NCI-H345 (cell line): ENCODE measurements around the gene GRIP1.

Experiments
- DNase-seq: peaks from one replicate; lab custom pipeline; 2025; lab: John Stamatoyannopoulos, UW

The GRIP1 gene, protein sequence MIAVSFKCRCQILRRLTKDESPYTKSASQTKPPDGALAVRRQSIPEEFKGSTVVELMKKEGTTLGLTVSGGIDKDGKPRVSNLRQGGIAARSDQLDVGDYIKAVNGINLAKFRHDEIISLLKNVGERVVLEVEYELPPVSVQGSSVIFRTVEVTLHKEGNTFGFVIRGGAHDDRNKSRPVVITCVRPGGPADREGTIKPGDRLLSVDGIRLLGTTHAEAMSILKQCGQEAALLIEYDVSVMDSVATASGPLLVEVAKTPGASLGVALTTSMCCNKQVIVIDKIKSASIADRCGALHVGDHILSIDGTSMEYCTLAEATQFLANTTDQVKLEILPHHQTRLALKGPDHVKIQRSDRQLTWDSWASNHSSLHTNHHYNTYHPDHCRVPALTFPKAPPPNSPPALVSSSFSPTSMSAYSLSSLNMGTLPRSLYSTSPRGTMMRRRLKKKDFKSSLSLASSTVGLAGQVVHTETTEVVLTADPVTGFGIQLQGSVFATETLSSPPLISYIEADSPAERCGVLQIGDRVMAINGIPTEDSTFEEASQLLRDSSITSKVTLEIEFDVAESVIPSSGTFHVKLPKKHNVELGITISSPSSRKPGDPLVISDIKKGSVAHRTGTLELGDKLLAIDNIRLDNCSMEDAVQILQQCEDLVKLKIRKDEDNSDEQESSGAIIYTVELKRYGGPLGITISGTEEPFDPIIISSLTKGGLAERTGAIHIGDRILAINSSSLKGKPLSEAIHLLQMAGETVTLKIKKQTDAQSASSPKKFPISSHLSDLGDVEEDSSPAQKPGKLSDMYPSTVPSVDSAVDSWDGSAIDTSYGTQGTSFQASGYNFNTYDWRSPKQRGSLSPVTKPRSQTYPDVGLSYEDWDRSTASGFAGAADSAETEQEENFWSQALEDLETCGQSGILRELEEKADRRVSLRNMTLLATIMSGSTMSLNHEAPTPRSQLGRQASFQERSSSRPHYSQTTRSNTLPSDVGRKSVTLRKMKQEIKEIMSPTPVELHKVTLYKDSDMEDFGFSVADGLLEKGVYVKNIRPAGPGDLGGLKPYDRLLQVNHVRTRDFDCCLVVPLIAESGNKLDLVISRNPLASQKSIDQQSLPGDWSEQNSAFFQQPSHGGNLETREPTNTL

DNA sequence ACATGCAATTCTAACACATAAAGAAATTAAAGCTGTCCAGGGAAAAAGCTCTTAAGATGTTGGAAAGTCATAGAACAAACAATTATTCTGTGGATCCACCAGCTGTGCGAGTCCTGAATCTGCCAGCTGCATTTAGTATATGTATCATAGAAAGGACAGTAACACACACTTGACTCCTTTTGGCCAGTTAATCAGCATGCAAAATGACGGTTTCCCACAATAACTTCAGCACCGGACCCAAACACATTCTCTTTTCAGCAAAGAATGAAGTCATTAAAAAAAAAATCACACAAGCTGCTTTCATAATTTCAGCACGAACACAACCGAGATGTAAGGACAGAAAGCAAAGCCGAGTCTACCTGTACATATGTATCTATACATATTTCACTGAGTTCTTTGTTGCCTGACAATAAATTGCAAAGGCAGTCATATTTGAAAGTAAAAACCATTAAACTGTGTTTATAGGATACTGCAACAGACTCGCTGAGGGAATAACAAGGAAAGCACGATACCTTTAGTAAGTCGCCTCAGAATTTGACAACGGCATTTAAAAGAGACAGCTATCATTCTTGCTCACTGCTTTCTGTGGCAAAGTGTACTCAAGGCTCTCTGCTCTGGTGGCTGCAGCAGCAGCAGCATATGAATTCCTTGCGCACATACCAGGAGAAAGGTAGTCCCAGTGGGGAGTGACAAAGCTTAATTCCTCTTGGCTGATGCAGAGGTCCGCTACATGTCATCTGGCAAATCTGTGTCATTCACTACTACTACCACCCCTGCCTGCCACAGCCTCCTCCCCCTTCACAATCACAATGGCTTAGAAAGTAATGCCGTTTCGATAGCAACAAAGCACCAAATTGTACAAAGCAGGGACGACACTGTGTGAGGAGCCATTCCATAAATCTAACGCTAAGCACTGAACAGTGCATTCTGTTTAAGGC, at the start of gene GRIP1:
TSS of gene GRIP1 (minus strand) at position 739 of the 938 bp plus-strand sequence. CDS start at position 567, 172 bp downstream.
- DNase-seq: peak; percentile 72

GRCh38 chr12:66726556-66726955, 47.7 kb upstream of the GRIP1 start:
- DNase-seq: no peak

DNA sequence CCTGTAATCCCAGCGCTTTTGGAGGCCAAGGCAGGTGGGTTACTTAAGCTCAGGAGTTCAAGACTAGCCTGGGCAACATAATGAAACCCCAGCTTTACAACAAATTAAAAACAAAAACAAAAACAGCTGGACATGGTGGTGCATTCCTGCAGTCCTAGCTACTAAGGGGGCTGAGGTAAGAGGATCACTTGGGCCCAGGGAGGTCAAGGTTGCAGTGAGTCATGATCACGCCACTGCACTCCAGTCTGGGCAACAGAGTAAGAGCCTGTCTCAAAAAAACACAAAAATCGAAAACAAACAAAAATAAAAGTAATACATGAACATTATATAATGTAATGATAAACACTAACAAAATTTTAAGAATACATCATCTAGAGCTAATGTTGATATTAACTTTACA, 46.2 kb upstream of the GRIP1 start:
- no peak for DNase-seq

- DNase-seq: no peak
Measured at GRCh38 chr12:66724616-66725015, 45.7 kb upstream of the GRIP1 start.

DNA sequence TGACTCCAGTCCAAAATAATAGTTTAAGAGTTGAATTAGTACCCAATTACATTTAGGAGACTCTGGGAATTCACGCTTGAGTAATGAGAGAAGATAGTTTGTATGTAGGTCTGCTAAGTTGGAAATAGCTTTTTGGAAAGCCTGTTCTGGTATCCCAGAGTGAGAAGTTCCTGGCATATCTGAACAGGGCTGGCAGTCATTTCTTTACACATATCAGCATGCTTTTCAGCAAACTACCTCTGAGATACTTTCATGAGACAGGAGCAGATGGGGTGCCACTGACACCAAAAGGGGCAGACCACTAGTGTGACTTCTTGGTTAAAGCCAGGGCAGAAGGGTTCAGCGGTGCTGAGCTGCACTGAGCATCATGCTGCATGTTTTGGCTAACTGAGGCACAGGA, 45.1 kb upstream of the GRIP1 start:
- DNase-seq: no peak

- no peak for DNase-seq
Measured at GRCh38 chr12:66719862-66720261, 41.0 kb upstream of the GRIP1 start.

DNA sequence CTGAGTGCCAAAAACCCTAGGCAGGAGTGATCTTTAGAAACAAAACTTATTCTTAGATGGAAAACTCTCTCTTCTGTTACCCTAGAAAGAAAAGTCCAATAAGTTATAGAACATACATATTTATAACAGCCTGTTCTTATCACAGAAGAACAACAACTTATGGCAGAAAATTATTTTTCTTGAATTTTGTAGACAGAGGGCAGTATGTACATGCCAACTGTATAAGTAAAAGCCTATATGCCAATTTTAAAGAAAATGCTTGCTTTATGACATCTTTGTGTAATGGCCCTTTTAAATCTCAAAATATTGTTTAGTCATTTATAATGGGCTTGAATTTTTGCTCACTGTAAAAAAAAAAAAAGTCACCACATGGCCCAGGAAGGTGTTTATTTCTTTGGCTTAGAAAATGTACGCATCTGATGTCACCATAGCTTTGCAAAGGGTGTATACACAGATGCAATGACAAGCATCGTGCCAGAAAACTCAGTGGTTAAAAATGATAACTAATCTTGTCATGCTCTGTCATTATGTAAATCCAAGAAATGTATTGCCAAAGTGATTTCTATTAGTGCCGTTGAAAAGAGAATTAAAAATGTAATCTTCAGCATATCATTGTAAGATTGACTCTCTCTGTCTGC, 38.3 kb upstream of the GRIP1 start:
- DNase-seq: peak; percentile 1

DNA sequence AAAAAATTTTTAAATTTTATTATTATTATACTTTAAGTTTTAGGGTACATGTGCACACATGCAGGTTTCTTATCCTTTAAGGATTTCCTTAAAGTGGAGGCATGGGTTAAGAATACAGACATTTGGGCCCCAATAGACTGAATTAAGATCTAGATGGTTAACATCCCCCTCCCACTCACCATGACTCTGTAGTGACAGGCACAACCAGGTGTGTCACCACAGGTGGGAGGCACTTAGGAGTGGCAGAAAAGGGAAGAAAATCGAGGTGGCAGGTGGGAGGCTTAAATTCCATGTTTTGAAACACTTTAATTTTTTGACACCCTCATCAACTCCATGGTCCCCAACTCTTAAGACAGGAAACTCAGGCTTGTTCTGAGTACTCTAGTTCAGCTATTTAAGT, 37.6 kb upstream of the GRIP1 start:
- peak; percentile 55 for DNase-seq

- DNase-seq: no peak
Measured at GRCh38 chr12:66714709-66715108, 35.8 kb upstream of the GRIP1 start.

DNA sequence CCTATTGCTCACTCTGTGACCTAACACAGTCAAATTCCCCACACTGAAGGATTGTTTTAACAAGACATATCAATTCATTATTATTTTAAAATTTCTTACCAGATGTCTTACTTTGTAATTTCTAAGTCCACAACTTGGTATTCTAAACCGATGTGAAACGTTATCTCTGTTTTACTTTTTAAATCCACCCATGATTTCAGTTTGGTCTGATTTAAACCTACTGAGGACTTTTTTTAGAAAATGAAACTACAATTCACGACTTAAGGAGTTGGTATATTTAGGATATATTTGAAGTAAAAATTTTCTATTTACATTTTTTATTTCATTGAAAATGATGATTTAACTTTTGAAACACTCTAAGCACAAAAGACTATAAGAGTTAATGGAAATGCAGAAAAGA, 35.1 kb upstream of the GRIP1 start:
- no peak for DNase-seq

- no peak for DNase-seq
Measured at GRCh38 chr12:66709893-66710292, 31.0 kb upstream of the GRIP1 start.

GRCh38 chr12:66709457-66709773, 30.5 kb upstream of the GRIP1 start:
- no peak for DNase-seq

GRCh38 chr12:66708704-66709456, 30.0 kb upstream of the GRIP1 start:
- peak; percentile 34 for DNase-seq

GRCh38 chr12:66707002-66707697, 28.3 kb upstream of the GRIP1 start:
- DNase-seq: no peak

- no peak for DNase-seq
Measured at GRCh38 chr12:66699738-66700482, 21.0 kb upstream of the GRIP1 start.

GRCh38 chr12:66698558-66698957, 19.7 kb upstream of the GRIP1 start:
- no peak for DNase-seq

DNA sequence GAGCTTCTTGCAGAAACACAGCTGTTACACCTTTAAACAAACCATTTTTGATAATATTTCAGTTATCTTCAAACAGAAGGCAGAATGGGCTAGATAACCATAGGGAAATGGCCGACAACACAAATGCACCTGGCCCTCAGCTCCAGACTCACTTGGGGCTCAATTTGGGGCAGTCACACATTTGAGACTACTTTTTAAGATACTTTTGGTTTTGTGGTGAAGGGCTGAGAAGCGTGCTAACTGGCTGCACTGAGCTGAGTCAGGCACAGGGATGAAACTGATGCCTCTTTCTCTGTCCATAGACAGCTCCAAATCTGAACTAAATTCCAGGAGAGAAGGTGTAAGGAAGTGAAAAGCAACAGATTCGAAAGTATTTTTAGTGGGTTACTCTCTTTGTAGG, 18.5 kb upstream of the GRIP1 start:
- no peak for DNase-seq

DNA sequence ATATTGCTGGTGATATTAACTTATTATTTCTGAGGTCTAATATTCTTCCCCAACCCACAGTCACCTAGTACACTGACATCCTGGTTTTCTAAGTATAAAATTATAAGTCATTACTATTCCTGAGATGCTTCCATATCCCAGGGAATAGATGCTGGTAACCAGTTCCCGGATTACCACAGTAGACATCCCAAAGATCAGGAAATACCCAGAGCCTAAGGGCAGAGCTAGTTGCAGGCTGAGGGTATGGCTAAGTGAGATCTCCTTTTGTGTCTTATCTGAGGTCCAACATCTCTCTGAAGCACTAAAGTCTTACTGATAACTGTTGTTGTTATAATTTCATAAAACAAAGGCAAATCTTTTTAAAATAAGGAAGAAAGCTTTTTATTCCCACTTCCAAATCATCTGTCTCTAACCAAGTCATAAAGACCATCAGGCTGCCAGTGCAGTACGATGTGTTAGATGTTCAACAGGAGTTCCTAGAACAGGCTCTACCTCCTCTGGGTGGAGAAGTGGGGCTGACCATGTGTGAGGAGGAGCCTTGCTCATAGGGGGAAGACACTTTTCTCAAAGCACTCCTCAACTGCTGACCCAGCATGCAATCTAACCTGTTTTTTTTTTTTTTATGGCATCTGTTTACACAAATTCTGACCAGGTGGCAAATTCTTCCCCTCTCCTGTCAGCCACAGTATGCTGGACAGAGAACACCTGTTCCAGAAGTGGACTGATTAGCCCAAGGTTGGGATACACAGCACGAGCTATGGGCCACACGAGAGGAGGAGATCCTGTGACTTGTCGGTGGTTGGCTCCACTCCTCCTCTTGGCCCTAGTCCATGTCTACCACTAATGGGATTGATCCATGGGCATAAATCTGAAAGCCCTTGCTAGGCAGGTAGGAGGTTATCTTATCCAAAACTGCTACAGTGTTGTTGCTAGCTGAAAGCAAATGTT, 16.1 kb upstream of the GRIP1 start:
- peak; percentile 42 for DNase-seq
